Suppressor macrophage (primary cell): Measurements from ENCODE around the gene FLNA.
A peak's percentile ranks its signal among the peaks of the same experiment; 100 is the strongest.
"Not testable (repeated sequence)": the region's sequence is repeated elsewhere in the genome, so short reads cannot be mapped to it uniquely, and the experiment has no call there.

Experiments used
- DNase-seq, 4 experiments: peaks; one replicate each; pipeline ENCODE4 v3.0.0-alpha.2; 2020 to 2022

FLNA gene

DNA sequence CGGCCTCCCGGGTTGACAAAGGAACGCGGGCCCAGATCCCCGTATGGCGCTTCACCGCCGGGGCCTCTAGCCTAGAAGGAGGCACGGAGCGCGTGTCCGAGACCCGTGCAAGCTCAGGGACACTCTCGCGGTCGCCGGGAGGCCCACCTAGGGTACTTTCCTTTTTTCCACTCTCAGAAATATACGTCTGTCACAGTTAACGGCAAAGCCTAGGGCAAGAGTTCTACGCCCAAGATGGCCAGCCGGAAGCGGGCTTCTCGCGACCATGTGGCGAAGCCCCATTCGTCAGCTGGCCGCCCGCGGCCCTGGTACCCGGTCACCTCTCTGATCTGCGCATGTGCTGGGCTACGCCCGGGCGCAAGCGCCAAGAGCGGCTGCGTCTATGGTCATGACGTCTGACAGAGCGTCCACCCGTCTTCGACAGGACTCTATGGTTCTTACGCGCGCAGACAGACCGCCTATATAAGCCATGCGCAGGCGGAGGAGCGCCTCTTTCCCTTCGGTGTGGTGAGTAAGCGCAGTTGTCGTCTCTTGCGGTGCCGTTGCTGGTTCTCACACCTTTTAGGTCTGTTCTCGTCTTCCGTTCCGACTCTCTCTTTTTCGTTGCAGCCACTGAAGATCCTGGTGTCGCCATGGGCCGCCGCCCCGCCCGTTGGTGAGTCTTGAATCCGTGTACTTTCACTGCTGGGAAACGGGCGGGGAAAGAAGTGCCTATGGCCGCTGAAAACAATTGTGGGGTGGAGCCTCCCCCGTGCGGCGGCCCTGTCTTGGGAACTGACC, 23.6 kb upstream of the FLNA start, which contains the start of gene RPL10:
TSS of gene RPL10 (plus strand) at position 490 of the 780 bp plus-strand sequence. CDS start at position 633, 143 bp downstream.
- peak; percentile 94 to 97 (median 96) for DNase-seq

- peak; percentile 69 to 86 (median 80) for DNase-seq
Measured at GRCh38 chrX:154396973-154397887, 22.8 kb upstream of the FLNA start.

DNA sequence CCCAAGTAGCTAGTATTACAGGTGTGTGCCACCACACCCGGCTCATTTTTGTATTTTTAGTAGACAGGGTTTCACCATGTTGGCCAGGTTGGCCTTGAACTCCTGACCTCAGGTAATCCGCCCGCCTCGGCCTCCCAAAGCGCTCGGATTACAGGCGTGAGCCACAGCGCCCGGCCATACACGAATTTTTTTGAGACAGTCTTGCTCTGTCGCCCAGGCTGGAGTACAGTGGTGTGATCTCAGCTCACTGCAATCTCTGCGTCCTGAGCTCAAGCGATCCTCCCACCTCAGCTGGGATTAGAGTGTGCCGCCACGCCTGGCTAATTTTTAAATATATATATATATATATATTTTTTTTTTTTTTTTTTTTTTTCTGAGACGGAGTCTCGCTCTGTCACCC, 21.9 kb upstream of the FLNA start:
- DNase-seq, result not testable (repeated sequence)

DNA sequence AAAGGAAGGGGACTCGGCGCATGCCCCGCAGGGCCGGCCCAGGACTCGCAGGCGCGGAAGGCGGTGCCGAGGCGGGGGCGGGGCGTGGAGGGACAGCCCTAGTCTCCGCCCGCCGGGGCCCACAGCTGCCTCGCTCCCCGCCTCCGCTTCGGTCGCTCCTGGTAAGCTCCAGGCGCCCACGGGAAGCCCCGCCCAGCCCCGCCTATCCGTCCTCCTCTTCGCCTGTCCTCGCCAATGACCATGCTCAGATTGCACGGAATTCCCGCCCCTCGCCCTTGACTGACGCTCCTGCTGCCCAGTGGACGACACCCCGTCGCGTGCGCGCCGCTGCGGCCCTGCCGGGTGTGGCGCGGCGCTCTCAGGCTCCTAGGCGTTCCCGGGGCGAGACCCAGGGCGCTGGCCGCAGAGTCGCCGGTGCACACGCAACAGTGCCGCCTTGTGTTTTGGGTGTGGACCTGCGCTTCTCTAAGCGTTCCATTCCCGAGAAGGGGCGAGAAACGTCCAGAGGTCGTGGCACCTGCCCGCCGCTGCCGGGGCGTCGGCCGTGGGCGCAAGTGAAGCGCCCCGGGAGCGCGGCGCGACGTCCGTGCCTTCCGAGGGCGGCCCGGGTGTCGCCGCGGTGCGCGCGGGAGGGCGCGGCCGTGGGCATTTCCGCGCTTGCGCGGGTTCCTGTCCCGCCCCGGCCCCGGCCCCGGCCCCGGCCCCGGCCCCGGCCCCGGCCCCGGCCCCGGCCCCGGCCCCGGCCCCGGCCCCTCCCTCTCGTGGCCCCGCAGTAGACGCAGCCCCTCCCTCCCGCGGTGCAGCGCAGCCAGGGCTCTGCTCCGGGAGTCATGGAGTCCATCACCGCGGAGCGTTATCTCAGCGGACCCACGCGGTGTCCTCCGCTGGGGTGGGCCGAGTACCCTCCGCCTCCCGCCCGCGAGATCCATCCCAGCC, 15.6 kb upstream of the FLNA start:
- not testable (repeated sequence) for DNase-seq

- DNase-seq, result not testable (repeated sequence)
Measured at GRCh38 chrX:154388649-154389048, 14.2 kb upstream of the FLNA start.

- DNase-seq, result not testable (repeated sequence)
Measured at GRCh38 chrX:154388094-154388493, 13.7 kb upstream of the FLNA start.

DNA sequence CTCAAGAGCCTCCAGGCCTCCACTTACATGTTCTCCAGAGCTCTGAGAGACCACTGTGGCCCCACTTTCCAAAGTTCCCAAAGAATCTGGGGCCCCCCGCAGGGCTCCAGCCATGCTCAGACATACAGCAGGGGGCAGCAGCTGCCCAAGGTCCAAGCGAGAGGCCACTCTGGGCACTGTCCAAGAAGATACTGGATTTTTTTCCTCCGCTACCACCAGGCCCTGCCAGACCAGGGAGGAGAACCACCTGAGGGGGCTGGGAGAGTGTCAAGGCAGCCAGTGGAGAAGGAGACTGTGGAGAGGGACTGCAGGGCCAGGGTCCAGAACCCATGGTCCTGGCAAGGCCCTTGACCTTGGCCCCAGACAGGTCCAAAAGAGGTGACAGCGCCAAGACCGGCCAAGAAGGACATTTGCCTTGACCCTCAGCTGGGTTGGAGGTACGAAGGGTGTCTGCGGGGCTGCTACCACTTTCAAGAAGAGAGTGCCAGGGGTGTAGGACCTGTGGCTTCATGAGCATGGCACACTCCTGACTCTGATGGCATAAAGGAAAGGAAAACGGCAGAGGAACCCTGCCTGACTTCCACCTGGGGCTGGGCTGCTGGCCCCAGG, 10.0 kb upstream of the FLNA start:
- peak in 2 of 4 experiments; percentile 26 to 33 for DNase-seq

GRCh38 chrX:154383359-154384283, 9.2 kb upstream of the FLNA start:
- no peak for DNase-seq

GRCh38 chrX:154382483-154383069, 8.1 kb upstream of the FLNA start:
- no peak for DNase-seq

- no peak for DNase-seq
Measured at GRCh38 chrX:154381271-154381670, 6.8 kb upstream of the FLNA start.

DNA sequence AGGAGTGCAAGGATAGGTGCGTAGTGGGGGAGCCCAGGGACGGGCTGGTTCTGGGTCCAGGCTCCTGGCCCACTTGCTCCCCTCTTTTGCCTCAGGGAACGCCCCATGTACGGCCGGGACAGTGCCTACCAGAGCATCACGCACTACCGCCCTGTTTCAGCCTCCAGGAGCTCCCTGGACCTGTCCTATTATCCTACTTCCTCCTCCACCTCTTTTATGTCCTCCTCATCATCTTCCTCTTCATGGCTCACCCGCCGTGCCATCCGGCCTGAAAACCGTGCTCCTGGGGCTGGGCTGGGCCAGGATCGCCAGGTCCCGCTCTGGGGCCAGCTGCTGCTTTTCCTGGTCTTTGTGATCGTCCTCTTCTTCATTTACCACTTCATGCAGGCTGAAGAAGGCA, 6.4 kb upstream of the FLNA start:
- DNase-seq, result no peak

- DNase-seq, result no peak
Measured at GRCh38 chrX:154380153-154380552, 5.7 kb upstream of the FLNA start.

DNA sequence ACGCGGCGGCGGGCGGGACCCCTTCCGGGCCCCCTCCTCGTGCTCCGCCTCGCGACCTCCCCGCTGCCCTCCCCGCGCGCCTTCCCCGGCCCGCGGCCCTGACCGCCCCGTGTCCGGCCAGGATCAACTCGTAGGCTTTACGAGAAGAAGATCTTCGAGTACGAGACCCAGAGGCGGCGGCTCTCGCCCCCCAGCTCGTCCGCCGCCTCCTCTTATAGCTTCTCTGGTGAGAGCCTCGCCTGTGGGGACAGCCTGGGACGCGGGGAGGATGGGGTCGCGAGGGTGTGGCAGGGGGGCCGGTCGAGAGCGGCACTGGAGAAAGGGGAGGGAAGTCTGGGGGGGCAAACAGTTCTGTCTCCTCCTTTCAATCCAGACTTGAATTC, 5.1 kb upstream of the FLNA start:
- peak in 1 of 4 experiments; percentile 29 for DNase-seq

DNA sequence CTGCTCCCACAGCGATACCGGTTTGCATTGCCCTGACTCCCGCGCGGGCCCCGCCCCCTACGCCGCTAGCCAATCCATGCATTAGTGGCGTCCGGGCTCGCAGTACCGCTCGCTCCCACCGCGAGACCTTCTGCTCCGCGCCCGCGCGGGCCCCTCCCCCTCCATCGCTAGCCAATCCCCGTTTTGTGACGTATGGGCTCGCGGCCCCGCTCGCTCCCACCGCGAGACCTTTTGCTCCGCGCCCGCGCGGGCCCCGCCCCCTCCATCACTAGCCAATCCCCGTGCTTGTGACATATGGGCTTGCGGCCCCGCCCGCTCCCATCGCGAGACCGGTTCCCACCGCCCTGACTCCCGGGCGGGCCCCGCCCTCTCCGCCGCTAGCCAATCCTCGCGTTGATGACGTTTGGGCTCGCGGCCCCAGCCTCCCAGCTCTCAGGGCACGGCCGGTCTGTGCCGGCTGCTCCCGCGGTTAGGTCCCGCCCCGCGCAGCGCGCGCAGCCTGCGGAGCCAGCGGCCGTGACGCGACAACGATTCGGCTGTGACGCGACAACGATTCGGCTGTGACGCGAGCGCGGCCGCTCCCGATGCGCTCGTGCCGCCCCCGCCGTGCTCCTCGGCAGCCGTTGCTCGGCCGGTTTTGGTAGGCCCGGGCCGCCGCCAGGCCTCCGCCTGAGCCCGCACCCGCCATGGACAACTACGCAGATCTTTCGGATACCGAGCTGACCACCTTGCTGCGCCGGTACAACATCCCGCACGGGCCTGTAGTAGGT, 4.5 kb upstream of the FLNA start, which contains the start of gene EMD:
TSS of gene EMD (plus strand) at position 497 of the 770 bp plus-strand sequence. CDS start at position 687, 190 bp downstream.
- peak; percentile 96 to 98 (median 97) for DNase-seq

GRCh38 chrX:154378059-154378798, 3.8 kb upstream of the FLNA start:
- peak; percentile 34 to 73 (median 65) for DNase-seq

- DNase-seq, result no peak
Measured at GRCh38 chrX:154376774-154377173, 2.3 kb upstream of the FLNA start.

GRCh38 chrX:154375156-154375504, 696 bp upstream of the FLNA start:
- no peak for DNase-seq
